Embryonic facial prominence (tissue), 1 donor: Measurements from ENCODE around the gene TTLL9.

Source experiments
- DNase-seq: peaks from one replicate; pipeline ENCODE4 v3.0.0-alpha.2; 2016; ENCODE audit errors: extremely low spot score

The TTLL9 gene

DNA sequence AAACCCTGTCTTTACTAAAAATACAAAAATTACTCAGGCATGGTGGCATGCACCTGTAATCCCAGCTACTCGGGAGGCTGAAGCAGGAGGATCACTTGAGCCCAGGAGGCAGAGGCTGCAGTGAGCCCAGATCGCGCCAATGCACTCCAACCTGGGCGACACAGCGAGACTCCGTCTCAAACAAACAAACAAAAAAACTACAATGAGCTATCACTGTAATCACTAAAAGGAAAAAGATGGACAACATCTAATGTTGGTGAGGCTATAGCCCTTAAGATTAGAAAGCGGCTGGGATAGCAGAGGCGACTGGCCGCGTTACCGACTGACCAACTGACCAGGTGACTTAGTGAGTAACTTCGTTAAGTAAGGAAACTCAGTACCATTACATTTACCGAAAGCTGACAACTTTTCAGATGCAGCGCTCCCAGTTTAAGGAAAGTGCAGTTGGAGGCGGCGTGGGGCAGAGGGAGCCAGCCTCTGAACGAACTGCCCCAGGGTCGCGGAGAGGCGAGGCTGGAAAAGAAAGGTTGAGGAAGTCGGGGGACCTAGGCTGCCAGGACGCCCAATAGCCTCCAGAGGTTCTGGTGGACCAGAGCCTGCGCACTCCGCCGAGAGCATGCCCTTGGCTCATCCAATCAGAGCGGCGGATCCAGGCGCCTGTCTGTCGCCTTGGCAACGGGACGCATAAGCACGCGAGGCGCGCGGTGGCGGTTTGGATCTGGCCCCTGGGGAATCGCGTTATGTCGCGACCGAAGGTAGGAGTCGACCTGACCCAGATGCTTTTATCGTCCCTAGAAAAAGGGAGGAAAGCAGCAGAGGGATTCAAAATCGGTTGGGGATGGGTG lies 8.9 kb downstream of the TTLL9 start:
- DNase-seq = peak; percentile 79

DNA sequence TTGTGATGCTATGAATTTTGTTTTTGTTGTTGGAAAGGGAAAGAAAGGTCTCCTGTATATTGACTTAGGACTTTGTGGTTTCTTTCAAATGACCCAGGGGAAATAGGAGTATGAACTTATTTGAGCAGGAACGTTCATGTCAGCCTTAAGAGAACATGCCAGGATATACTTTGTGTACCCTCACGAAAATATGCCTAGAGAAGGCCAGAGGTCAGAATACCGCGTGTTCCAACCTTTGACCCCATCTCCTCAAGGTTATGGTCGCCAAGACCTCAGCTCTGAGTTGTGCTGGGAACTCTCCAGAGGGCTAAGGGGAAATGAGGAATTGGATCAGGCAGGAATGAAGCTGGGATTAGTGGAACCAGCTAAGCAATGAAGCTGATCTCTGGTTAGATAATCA lies 11.5 kb downstream of the TTLL9 start:
- DNase-seq = no peak

- no peak for DNase-seq
Observed at GRCh38 chr20:31883829-31884228, 13.4 kb downstream of the TTLL9 start.

DNA sequence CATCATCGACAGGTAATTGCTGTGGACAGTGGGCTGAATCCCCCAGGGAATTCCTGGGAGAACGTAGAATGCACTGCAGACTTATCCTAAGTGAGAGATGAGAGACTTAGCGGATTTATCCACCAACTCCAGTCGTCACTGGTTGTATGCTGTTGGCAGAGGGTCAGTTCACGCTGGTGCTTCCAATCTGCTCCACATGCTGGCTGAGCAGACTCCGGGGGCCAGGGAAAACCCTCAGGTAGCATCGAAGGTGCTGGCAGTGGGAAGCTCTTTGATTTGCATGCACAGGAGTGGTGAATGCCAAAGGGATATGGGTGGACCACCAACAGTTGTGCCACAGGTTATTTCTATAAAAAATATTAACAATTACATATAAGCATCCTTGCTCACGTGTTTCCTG lies 20.2 kb downstream of the TTLL9 start:
- DNase-seq = no peak

- no peak for DNase-seq
Observed at GRCh38 chr20:31894980-31895675, 24.7 kb downstream of the TTLL9 start.

GRCh38 chr20:31896049-31896448 lies 25.6 kb downstream of the TTLL9 start:
- DNase-seq = no peak

DNA sequence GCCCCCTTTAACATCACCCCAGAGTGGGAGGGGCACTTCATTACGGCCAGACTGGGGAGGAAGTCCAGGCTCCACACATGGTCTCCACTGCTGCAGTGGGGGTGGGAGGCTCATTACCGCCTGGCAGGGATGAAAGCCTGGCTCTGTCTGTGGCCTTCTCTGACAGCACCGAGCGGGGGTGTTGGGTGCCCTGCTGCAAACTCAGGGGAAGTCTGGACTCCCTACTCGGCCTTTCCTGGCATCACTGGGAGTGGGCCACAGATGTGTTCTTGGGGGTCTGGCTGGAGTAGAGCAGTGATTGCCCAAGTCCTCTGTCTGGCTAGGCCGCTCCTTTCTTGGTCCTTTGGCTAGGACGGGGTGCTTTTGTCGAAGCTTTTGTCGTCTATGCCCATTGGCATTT lies 27.1 kb downstream of the TTLL9 start:
- DNase-seq = no peak

GRCh38 chr20:31901615-31902014 lies 31.2 kb downstream of the TTLL9 start:
- DNase-seq = no peak

DNA sequence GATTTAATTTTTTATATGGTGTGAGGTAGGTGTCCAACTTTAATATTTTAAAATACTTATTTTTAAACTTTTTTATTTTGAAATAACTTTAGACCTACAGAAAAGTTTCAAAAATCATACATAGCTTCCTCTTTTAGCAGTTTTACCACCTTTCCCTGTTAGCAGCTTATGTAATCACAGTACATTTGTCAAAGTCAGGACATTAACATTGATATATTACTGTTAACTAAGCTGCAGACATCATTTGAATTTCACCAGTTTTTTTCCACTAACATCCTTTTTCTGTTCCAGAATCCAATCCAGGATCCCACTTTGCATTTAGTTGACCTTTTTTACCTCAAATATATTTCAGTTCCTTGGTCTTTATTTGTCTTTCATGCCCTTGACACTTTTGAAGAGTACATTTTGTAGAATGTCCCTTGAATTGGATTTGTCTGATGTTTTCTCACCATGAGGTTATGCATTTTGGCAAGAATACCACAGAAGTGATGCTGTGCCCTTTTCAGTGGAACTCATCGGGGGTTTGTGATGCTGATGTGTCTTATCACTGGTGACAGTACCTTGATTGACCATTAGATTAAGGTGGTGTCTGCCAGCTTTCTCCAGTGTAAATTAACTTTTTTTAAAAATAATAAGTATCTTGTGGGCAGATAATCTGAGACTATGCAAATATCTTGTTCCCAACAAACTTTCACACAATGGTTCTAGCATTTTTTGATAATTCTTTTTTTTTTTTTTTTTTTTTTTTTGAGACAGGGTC lies 33.4 kb downstream of the TTLL9 start:
- no peak for DNase-seq

DNA sequence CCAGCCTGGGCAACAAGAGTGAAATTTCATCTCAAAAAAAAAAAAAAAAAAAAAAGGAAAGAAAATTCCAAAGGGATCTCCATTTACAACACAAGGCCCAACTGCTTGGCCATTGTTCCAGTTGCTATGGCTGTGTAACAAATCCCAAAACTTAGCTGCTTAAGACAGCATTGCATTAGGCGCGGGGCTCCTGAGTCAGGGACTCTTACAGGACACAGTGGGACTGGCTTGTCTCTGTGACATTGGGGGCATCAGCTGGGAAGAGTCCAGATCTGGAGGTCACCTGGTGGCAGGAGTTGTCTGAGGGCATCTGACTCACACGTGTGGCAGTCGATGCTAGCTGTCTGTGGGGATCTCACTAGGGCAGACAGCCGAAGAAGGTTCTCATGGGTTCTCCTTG lies 35.6 kb downstream of the TTLL9 start:
- DNase-seq = no peak

- no peak for DNase-seq
Observed at GRCh38 chr20:31907046-31907445, 36.6 kb downstream of the TTLL9 start.

DNA sequence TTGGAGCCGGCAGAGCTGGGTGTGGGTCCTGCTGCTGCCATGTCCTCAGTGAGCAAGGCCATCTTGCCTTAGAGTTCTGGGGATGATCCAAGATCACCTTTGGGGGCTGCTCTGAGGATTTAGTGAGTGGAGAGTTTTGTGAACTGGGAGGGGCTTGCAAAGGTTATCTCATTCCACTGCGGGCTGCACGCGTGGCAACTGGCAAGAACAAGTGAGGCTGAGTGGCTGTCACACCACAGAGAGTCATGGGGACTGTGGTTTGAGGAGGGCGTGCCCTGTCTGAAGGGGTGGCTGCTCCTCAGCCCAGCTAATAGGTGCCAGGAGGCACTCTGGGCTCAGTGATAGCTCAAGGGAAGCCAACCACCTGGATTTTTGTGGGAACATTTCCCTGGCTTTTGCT lies 37.6 kb downstream of the TTLL9 start:
- no peak for DNase-seq

DNA sequence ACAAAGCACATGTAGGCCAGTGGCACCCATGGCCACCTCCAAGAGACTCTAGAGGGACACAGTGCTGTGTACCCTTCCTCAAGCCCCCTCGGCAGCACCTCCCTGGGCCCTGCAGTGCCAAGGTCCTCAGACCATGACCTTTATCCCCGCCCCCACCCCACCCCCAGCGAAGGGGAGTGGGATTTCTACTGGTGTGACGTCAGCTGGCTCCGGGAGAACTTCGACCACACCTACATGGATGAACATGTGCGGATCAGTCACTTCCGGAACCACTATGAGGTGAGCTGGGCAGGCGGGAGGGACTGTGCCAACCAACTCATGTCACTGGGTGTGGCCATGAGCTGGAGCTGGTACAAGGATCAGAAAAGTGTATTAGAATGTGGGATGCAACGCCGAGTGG lies 38.0 kb downstream of the TTLL9 start:
- DNase-seq = no peak

GRCh38 chr20:31909253-31910070 lies 39.0 kb downstream of the TTLL9 start:
- no peak for DNase-seq

DNA sequence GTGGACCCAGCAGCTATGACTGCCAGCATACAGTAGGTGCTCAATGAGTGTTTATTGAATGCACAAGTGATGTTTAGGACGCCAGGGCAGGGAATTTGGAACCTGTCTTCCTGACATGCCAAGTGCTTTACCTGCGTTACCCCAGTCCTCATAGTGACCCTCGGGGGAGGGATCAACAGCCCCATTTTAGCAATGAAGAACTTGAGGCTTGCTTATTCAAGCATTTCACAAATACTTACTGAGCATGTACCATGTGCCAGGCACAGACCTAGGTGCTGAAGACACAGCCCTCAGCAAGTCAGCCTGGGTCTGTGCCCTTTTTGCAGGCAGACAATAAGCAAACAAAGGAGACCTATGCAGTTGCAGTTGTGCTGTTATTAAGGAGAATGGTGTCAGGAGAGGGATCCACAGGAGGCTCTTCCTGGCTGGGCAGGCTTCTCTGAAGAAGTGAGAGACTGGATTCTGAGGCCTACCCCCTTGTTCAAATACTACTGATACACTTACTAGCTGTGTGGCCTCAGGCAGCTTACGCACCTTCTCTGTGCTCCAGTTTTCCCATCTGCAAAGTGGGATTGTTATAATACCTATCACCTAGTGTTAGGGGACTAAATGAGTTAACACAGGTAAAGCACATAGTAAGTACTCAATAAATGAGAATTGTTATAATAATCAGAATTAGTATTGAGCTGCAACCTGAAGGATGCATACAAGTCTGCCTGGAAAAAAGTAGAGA lies 39.8 kb downstream of the TTLL9 start:
- DNase-seq = no peak

DNA sequence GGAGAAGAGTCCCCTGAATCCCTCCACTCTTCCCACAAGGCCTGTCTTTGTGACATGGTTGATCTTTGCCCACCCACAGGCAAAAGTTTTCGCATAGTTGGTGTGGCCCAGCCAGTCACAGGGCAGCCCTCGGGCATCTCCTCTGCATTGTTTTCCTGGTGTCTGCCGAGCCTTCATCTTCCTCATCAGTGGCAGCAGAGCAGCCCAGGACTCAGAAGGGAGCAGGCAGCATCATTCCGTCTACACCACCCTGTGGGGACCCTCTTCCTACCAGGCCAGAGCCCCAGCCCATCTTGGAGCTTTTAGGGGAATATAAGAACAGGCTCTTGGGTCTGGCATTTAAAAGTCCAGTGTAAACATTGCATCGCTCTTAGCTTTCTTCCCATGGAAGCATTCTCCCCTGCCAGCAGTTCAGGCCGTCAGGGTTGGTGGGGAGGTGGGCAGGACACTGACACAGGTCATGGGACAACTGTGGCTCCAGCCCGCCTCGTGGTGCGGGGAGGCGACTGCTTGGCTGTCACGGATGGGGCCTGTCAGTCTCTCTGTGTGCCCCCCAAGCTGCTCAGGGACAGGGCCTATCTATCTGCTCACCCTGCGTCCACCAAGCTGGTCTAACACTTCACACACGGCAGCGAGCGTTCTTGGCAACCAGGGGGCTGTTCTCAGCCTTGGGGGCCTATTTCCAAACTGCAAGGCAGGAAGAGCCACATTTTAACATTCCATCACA lies 43.2 kb downstream of the TTLL9 start:
- no peak for DNase-seq

DNA sequence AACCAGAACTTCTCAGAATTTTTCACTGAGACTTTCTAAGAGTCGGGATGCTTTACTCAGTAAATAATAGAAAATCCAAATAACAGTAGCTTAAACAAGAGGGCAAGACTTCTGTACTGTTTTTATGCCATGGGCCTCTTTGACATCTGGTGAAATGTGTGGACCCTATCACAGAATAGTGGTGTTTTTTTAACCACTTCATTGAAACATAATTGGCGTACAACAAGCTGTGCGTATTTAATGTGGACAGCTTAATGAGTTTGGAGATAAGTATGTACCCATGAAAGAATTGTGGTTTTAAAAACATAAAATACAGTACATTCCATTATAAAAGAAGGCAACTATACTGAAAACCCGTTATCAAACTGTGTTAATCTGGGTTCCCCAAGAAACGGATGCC lies 43.7 kb downstream of the TTLL9 start:
- DNase-seq = no peak

DNA sequence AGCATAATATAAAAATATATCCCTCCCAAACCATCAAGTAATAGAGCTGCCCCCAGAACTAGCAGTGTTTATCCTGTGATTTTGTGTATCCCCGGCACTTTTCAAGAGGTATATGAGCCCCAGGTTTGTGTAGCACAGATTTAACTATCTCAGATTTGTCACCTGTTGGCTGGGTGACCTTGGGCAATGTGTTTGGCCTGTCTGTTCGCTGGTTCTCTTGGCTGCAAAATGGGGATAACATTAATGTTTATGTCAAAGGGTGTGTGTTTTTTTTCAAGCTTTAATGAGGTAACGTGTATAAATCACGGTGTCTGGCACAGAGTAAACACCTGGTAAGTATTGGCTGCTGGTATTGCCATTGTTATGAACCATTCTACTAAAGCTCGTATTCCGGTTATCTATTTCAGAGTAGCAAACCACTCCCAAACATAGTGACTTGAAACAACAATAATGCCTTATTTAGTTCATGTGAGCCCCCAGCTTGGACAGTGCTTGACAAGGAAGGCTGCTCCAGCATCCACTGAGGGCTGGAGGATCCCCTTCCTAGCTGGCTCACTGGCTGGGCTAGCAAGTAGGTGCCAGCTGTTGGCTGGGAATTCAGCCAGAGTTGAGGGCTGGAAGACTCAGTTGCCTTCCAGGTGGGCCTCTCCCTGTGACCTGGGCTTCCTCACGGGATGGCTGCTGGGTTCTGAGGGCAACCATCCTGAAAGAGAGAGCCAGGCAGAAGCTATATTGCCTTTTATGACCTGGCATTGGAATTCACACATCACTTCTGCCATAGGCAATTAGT lies 45.3 kb downstream of the TTLL9 start:
- no peak for DNase-seq

DNA sequence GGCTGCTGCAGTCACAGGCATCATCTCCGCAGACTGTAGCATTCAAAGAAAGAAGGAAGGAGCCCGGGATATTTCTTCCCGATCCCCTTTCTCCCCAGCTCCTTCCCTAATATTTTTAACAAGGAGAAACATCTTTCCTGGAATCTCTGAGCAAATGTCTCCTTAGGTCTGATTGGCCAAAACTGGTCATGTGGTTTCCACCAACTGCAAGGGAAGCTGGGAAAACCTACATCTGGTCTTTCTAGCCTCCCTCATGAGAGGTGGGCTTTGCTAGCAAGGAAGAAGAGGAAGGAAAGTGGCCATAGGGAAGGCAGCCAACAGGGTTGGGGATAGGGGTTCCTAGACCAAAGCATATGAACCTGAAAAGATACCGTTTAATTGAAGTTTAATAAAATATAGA lies 46.3 kb downstream of the TTLL9 start:
- DNase-seq = no peak
